Measurements from ENCODE around the gene NPC1L1.
"Not testable (repeated sequence)": the region's sequence is repeated elsewhere in the genome, so short reads cannot be mapped to it uniquely, and the experiment has no call there.

NPC1L1 gene

GRCh38 chr7:44506592-44507288, 34.4 kb downstream of the NPC1L1 start:
- not testable (repeated sequence) for DNase-seq (ENCODE audit: low read depth)

GRCh38 chr7:44505595-44505994, 35.5 kb downstream of the NPC1L1 start:
- DNase-seq (ENCODE audit: low read depth): no peak

DNA sequence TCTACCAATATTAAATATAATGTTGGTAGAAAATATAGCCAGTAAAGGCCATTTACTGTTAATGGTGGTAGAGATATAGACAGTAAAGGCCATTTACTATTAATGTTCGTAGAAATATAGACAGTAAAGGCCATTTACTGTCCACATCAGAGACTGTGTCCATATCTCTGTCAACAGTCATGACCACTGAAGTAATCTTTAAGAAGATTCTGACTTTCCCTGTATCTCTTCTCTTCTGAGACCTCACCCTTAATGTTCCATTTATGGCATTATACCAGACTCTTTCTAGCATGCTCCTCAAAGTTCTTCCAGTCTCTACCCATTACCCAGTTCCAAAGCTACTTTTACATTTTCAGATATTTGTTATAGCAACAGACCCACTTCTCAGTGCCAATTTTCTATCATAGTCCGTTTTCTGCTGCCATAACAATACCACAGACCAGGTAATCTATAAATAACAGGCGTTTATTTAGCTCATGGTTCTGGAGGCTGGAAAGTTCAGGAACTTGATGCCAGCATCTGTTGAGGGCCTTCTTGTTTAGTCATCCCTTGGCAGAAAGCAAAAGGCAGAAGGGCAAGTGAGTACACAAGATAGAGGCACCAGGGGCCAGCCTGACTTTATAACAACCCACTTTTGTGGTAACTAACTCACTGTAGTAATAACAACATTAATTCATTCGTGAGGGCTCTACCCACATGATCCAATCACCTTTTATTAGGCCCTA, 42.7 kb downstream of the NPC1L1 start:
- no peak for DNase-seq (ENCODE audit: low read depth)

DNA sequence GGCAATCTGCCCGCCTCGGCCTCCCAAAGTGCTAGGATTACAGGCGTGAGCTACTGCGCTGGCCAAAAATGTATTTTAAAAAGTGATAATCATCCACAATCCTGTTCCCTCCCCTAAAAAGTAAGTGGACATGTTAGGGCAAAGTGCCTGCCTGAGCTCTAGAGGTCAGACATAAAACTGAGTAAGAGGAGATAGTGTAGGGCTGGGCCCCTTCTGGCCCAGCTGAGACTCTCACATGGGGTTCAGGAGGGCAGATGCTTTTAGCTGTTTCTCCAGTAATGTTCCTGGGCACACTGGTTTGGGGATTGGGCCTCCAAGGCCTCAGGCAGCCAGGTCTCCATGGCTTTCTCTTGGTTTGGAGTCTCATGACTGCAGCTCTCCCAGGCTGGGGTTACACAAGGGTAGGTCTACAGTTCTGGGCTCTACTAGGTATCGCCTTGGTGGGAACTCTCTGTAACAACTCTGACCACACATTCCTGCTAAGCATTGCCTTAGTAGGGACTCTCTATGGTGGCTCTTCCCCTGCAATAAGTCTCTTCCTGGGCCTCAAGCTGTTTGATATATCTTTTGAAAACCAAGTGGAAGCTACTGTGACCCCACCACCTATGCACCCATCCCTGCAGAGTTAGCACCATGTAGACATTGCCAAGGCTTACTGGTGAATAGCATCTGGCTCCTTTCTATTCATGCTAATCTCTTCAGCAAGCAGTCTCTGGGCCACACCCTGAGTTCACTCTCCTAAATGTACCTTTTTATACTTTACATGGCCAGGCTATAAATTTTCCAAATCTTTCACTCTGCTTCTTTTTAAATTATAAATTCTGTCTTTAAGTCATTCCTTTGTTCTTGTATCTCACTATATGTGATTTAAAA, 43.7 kb downstream of the NPC1L1 start:
- DNase-seq (ENCODE audit: low read depth): no peak

GRCh38 chr7:44496385-44496784, 44.7 kb downstream of the NPC1L1 start:
- no peak for DNase-seq (ENCODE audit: low read depth)

DNA sequence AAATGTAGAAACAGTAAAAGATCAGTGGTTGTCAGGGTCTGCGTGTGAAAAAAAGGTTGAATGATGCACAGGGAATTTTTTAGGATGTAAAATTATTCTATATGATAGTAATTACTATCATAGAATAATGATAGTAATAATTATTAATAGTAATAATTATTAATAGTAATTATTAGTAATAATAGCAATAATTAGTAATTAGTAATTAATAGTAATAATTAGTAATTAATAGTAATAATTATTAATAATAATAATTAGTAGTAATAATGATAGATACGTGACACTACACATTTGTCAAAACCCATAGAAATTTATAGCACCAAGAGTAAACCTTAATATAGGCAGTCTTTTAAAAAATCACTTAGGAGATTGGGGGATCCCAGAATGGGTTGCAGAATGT, 46.2 kb downstream of the NPC1L1 start:
- no peak for DNase-seq (ENCODE audit: low read depth)

DNA sequence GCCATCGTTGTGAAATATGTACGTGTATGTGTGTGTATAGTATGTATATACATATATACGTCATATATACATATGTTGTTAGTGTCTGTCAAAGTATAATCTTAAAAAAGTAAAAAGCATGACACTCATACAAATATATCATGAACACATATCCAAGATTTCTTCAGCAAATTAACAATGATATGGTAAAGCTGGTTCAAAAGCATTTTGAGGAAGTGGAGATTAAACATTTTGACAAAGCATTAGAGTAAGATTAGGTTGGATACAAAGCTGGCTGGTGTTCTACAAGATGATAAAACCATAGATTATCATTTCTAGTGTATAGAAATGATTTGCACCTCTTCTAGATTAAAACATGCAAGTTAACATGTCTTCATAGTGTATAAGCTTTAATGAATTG, 49.9 kb downstream of the NPC1L1 start:
- DNase-seq (ENCODE audit: low read depth): no peak

DNA sequence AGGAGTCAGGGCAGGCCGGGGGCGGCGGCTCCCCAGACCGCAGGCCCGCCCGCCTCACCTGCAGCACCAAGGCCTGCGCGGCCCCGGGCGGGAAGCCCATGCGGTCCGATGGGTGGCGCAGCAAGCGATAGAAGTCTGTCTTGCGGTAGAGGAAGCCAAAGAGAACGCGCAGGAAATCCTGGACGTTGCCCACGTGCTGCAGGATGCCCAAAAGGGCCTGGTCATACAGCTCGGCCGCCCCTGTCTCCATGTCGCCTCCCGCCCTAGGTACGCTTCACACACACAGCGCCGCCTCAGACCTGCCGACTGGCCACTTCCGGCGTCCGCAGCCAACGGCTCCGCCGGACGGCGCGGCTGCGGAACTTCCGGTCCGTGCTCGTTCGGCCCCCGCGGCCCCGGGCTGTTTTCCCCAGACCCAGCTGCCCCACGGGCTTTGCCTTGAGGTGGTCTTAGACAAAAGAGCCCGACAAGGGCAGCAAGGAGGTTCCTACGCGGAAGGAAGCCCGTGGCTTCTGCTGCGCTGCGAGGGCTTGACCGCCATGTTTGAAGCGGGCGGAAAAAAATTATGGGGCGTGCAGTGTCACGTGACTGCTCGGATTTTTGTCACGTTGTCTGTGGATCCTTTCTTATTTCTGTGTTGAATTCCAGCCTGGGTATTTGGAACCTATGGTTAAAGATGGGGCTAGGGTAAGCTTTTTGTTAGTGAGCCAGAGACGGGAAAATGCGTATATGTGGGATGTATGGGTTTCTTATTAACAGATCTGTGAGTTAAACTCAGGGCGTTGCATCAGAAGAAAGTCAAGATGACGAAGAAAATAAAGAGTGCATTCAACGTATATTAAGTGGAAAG, 50.6 kb downstream of the NPC1L1 start, which contains the start of gene NUDCD3:
TSS of gene NUDCD3 (minus strand) at position 308 of the 850 bp plus-strand sequence. CDS start at position 250, 58 bp downstream.
- DNase-seq (ENCODE audit: low read depth): peak; percentile 77

DNA sequence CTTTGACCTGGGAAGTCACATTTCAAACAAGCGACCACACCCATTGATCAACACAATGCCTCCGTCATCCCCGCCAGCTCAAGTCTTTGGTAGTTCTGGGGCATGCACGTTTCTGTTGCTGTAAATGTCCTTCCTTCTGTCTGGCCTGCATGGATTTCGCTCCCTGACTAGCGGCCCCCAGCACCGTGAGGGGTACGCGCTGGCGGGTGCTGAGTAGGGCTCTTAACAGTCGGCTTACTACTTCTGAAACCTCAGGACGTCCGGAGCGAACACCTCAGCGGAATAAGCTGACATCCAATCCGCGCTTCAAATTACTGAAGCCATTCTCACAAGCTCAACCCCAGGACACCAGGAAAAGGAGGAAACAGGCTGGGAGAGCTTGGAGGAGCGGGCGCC, 51.2 kb downstream of the NPC1L1 start:
- peak; percentile 42 for DNase-seq (ENCODE audit: low read depth)

DNA sequence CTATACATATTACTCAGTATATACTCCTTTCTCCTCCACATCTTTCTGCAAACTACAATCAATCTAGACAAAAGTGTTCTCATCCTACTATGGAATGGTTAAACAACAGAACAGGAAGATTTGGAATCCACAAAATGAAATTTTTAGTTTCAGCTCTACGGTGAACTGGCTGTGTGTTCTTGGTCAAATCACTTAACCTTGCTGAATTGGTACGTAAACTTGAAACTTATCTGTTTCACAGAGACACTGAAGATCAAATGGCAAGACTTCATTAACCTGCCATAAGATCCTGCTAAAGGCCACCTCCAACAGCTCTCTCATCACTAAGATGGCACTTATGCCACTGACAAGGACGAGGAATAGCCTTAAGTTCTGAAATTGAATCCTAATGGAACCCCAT, 52.2 kb downstream of the NPC1L1 start:
- no peak for DNase-seq (ENCODE audit: low read depth)

GRCh38 chr7:44486693-44487092, 54.4 kb downstream of the NPC1L1 start:
- peak; percentile 42 for DNase-seq (ENCODE audit: low read depth)

- DNase-seq (ENCODE audit: low read depth): no peak
These were observed 55.1 kb downstream of the NPC1L1 start for GRCh38 chr7:44486001-44486400.

- no peak for DNase-seq (ENCODE audit: low read depth)
These were observed 56.4 kb downstream of the NPC1L1 start for GRCh38 chr7:44484482-44485313.

DNA sequence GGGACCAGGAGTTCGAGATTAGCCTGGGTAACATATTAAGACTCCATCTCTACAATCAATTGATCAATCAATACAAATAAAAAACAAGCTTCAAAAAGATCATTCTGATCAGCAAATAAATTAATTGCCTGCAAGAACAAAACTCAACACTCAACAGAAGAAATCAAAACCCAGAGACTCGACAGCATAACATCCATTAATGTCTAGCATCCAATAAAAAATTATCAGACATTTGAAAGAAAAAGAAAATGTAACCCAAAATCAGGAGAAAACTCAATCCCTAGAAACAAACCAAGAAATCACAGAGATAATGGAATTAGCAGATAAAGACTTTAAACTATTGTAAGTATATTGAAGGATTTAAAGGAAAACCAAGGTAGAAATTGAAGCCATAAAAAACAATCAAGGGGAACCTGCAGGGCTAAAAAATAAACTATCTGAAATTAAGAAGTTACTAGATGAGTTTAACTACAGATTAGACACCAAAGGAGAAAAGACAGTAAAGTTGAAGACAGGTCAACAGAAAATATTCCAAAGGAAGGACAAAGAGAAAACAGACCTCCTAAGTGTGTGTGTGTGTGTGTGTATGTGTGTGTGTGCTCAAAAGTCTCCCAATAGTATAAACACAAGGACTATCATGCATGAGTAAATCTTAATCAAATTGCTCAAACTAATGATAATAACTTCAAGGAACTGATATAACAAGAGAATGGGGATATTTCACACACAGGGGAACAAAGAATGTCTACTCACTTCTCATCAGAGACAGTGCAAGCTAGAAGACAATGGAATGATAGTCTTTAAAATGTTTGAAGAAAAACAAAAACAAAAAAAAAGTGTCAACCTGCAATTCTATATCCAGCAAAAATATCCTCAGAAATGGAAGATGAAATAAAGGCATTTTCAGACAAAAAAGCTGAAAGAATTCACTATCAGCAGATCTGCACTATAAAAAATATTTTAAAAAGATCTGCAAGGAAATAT, 58.3 kb downstream of the NPC1L1 start:
- DNase-seq (ENCODE audit: low read depth): no peak

DNA sequence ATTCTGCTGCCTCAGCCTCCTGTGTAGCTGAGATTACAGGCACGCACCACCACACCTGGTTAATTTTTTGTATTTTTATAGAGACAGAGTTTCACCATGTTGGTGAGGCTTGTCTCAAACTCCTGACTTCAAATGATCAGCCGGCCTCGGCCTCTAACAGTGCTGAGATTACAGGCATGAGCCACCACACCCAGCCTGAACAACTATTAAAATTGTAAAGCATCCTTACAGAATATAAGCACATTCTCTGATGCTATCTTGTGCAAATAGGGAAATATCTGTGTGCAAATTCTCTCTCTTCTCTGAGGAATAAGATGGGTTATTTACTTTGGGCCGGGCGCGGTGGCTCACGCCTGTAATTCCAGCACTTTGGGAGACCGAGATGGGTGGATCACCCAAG, 63.2 kb downstream of the NPC1L1 start:
- DNase-seq (ENCODE audit: low read depth): no peak

DNA sequence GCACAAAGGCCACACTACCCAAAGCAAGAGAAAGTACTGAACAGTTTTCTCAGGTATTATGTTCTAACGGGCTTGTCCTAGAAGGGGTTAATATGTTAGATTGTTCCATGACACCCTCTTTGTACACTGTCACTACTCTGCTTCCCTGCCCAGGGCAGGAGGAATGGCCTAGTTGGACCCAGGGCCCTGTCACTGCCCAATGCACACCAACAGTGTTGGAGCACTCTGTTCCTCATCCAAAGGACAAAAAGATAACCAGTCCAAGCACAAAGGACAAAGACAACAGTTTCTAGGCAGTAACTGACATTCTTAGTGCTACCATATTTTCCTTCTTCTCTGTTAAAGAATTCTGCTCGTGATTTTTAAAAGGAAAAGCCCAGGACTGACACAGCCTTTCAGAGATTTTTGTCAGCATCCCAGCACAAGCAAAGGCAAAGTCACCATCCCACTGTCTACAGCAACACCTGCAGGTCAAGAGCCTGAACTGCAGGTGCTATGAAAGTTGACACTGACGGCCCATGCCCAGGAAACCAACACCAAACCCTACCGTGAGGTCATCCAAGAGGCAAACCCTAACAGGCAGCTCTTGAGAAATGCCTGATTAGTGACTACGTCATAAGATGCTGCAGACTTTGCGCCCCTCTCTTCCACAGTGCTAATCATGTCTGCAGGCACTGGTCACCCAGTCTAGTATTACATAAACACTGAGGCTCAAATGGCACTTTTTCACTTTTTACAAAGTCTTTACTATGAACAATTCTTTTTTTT, 63.9 kb downstream of the NPC1L1 start:
- DNase-seq (ENCODE audit: low read depth): peak; percentile 91

DNA sequence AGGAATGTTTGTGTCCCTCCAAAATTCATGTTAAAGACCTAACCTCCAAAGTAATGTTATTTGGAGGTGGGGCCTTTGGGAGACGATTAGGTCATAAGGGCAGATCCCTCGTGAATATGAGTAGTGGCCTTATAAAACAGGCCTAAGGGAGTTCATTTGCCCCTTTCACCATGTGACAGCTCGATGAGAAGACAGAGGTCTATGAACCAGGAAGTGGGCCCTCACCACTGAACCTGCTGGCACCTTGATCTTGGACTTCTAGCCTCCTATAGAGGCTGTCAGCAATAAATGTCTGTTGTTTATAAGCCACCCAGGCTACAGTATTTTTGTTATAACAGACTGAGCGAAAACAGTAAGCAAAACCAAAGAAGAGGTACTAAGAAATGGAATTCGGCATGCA, 64.8 kb downstream of the NPC1L1 start:
- no peak for DNase-seq (ENCODE audit: low read depth)

- DNase-seq (ENCODE audit: low read depth): peak; percentile 77
These were observed 67.8 kb downstream of the NPC1L1 start for GRCh38 chr7:44473295-44473694.

- DNase-seq (ENCODE audit: low read depth): no peak
These were observed 68.3 kb downstream of the NPC1L1 start for GRCh38 chr7:44472843-44473242.

Data from iris pigment epithelial cell (primary cell).